HCT116 (cell line): ENCODE results near the gene RIT1. TPM values are rescaled to one million over a fixed set of nuclear protein-coding genes. Genes with fewer than 3 reads are reported as not detected.
A peak's percentile ranks its signal among the peaks of the same experiment; 100 is the strongest.

Experiments
- ATAC-seq: fragments of 200-7000 bp; cut with Tn5 transposase; 2 replicates; pipeline ENCODE4 v1.9.1; 2020; ENCODE audit warnings: mild to moderate bottlenecking, moderate library complexity
- BruUV-seq: library from RNA; stranded (reverse); fragments of 400-500 nt; replicated peaks from 2 replicates; lab custom pipeline; 2021; lab: Mats Ljungman, UMichigan
- CTCF ChIA-PET: fragments of 300-600 bp; sonication (Branson Sonifier 250); formaldehyde crosslinking; loops from one replicate; lab custom pipeline; 2021; ENCODE audit warnings: antibody characterized with exemption; lab: Charles Lee
- POLR2A ChIA-PET: fragments of 300-600, 350-600 bp; sonication (Branson Sonifier 250); formaldehyde crosslinking; loops from one replicate; lab custom pipeline; 2021; ENCODE audit warnings: antibody characterized with exemption; lab: Charles Lee
- RAD21 ChIA-PET, 2 experiments: fragments of 300-600 bp; sonication (Branson Sonifier 250); formaldehyde crosslinking; loops; one replicate each; lab custom pipeline; 2023; ENCODE audit warnings: low total read pairs in 2 of 2; ENCODE audit not compliant: uncharacterized antibody in 2 of 2, unreplicated experiment in 2 of 2, low non-redundant PET in 1 of 2; lab: Charles Lee
- DNase-seq: peaks from one replicate; pipeline ENCODE4 v3.0.0-alpha.2; 2010; ENCODE audit warnings: low read depth, low spot score
- H2AFZ ChIP-seq: fragments of 200-600 bp; shearing (Covaris generic), sonication (generic); 2 replicates; pipeline ENCODE4 v1.6.1; 2017; ENCODE audit warnings: low read depth, mixed run types, mixed read lengths, antibody characterized with exemption, low read length; ENCODE audit not compliant: poor library complexity, severe bottlenecking
- H3K27ac ChIP-seq: 2 replicates; pipeline ENCODE4 v1.5.1; 2012; ENCODE audit warnings: low read depth, low read length
- H3K27me3 ChIP-seq: fragments of 200-600 bp; sonication (generic); 2 replicates; pipeline ENCODE4 v1.6.1; 2016; ENCODE audit warnings: mixed run types, low read length, mixed read lengths; ENCODE audit not compliant: insufficient read depth
- H3K36me3 ChIP-seq, 2 experiments: fragments of 200-500 bp in 1 of 2; fragments of 200-600 bp in 1 of 2; sonication (Bioruptor generic) in 1 of 2; sonication (generic) in 1 of 2; 2 replicates each; pipeline versions ENCODE4 v1.5.1 to v1.6.1; 2014 to 2016; ENCODE audit warnings: low read length in 2 of 2, inconsistent platforms in 1 of 2, mixed read lengths in 1 of 2, mixed run types in 1 of 2; ENCODE audit not compliant: insufficient read depth in 2 of 2, control insufficient read depth in 1 of 2
- H3K4me1 ChIP-seq, 2 experiments: fragments of 200-600 bp in 1 of 2; sonication (generic) in 1 of 2; 2 replicates each; pipeline versions ENCODE4 v1.5.1 to v1.6.1; 2012 to 2017; ENCODE audit warnings: low read length in 2 of 2, inconsistent platforms in 1 of 2, mild to moderate bottlenecking in 1 of 2, mixed read lengths in 1 of 2, mixed run types in 1 of 2, moderate library complexity in 1 of 2; ENCODE audit not compliant: insufficient read depth in 2 of 2, control insufficient read depth in 1 of 2
- H3K4me2 ChIP-seq: fragments of 200-600 bp; sonication (generic); 2 replicates; pipeline ENCODE4 v1.6.1; 2017; ENCODE audit warnings: mixed run types, low read length, mixed read lengths
- H3K4me3 ChIP-seq, 2 experiments: fragments of 200-600 bp in 1 of 2; sonication (generic) in 1 of 2; replicated peaks in 1 of 2; 2 replicates each; pipeline ENCODE4 v1.5.1; 2011 to 2016; ENCODE audit warnings: low read length in 2 of 2, control low read depth in 1 of 2, low read depth in 1 of 2, mild to moderate bottlenecking in 1 of 2, mixed read lengths in 1 of 2, mixed run types in 1 of 2
- H3K79me2 ChIP-seq: fragments of 200-600 bp; sonication (generic); 2 replicates; pipeline ENCODE4 v1.6.1; 2017; ENCODE audit warnings: mild to moderate bottlenecking, mixed run types, low read length, moderate library complexity, mixed read lengths; ENCODE audit not compliant: insufficient read depth
- H3K9ac ChIP-seq: fragments of 200-600 bp; sonication (generic); 2 replicates; pipeline ENCODE4 v1.6.1; 2016; ENCODE audit warnings: low read length, mixed read lengths
- H3K9me2 ChIP-seq: fragments of 200-600 bp; sonication (generic), shearing (Covaris generic); 2 replicates; pipeline ENCODE4 v1.6.1; 2017; ENCODE audit warnings: mixed run types, mild to moderate bottlenecking, moderate library complexity; ENCODE audit not compliant: insufficient read depth
- H3K9me3 ChIP-seq, 2 experiments: fragments of 200-500 bp in 1 of 2; fragments of 200-600 bp in 1 of 2; sonication (Bioruptor generic) in 1 of 2; sonication (generic) in 1 of 2; 2 replicates each; pipeline ENCODE4 v1.6.1; 2014 to 2017; ENCODE audit warnings: low read length in 2 of 2, mixed read lengths in 2 of 2, inconsistent platforms in 1 of 2, low read depth in 1 of 2, mild to moderate bottlenecking in 1 of 2, mixed run types in 1 of 2, moderate library complexity in 1 of 2; ENCODE audit not compliant: control insufficient read depth in 1 of 2, insufficient read depth in 1 of 2
- H4K20me1 ChIP-seq: fragments of 200-600 bp; sonication (generic), shearing (Covaris generic); 2 replicates; pipeline ENCODE4 v1.6.1; 2017; ENCODE audit warnings: mixed run types, mild to moderate bottlenecking, moderate library complexity; ENCODE audit not compliant: insufficient read depth
- CBX3 ChIP-seq: IDR thresholded peaks from 2 replicates; pipeline ENCODE4 v1.6.1; 2012; ENCODE audit warnings: low read depth
- CEBPB ChIP-seq: IDR thresholded peaks from 2 replicates; pipeline ENCODE4 v1.6.1; 2012; ENCODE audit warnings: low read depth
- CTCF ChIP-seq, 3 experiments: fragments of 200-600 bp in 1 of 3; sonication (generic) in 1 of 3; IDR thresholded peaks in 2 of 3; conservative IDR thresholded peaks in 1 of 3; 2 replicates each; pipeline ENCODE4 v1.5.1; 2012 to 2017; ENCODE audit warnings: low read depth in 2 of 3, low read length in 2 of 3, antibody characterized with exemption in 1 of 3, borderline replicate concordance in 1 of 3, control low read depth in 1 of 3, mild to moderate bottlenecking in 1 of 3, mixed read lengths in 1 of 3, mixed run types in 1 of 3, moderate library complexity in 1 of 3; ENCODE audit not compliant: insufficient read depth in 1 of 3
- EGR1 ChIP-seq: IDR thresholded peaks from 2 replicates; pipeline ENCODE4 v1.6.1; 2012; ENCODE audit warnings: low read depth
- ELF1 ChIP-seq: IDR thresholded peaks from 2 replicates; pipeline ENCODE4 v1.6.1; 2012; ENCODE audit warnings: low read depth, borderline replicate concordance
- EZH2 ChIP-seq: fragments of 200-600 bp; sonication (generic); IDR thresholded peaks from 2 replicates; pipeline ENCODE4 v1.6.1; 2017; ENCODE audit warnings: antibody characterized with exemption, mixed run types
- FOSL1 ChIP-seq: IDR thresholded peaks from 2 replicates; pipeline ENCODE4 v1.6.1; 2012; ENCODE audit warnings: low read depth
- JUND ChIP-seq: IDR thresholded peaks from 2 replicates; pipeline ENCODE4 v1.6.1; 2012
- POLR2A ChIP-seq: IDR thresholded peaks from 2 replicates; pipeline ENCODE4 v1.7.0; 2011; ENCODE audit warnings: borderline replicate concordance; ENCODE audit not compliant: insufficient read depth, insufficient read length; ENCODE audit errors: extremely low read depth
- POLR2AphosphoS5 ChIP-seq: IDR thresholded peaks from 2 replicates; pipeline ENCODE4 v1.6.1; 2011; ENCODE audit warnings: mild to moderate bottlenecking, low read depth, low read length, moderate library complexity
- RAD21 ChIP-seq: IDR thresholded peaks from 2 replicates; pipeline ENCODE4 v1.6.1; 2012; ENCODE audit warnings: low read depth, mild to moderate bottlenecking
- REST ChIP-seq: IDR thresholded peaks from 2 replicates; pipeline ENCODE4 v1.6.1; 2012; ENCODE audit warnings: low read depth
- SIN3A ChIP-seq: IDR thresholded peaks from 2 replicates; pipeline ENCODE4 v1.6.1; 2012; ENCODE audit warnings: low read depth
- SP1 ChIP-seq: IDR thresholded peaks from 2 replicates; pipeline ENCODE4 v1.6.1; 2012; ENCODE audit warnings: low read depth
- TCF7L2 ChIP-seq: IDR thresholded peaks from 2 replicates; pipeline ENCODE4 v1.7.0; 2011; ENCODE audit warnings: borderline replicate concordance, inconsistent platforms; ENCODE audit not compliant: insufficient read depth, insufficient read length; ENCODE audit errors: extremely low read depth
- ZFX ChIP-seq: fragments of 450-650 bp; IDR thresholded peaks from 2 replicates; pipeline ENCODE4 v1.6.1; 2017
- ZNF274 ChIP-seq: fragments of 200-500 bp; sonication (Bioruptor generic); IDR thresholded peaks from 2 replicates; pipeline ENCODE4 v1.6.1; 2014; ENCODE audit warnings: mild to moderate bottlenecking, low read depth, low read length, inconsistent platforms
- intact Hi-C: fragments of 100-400 bp; cut with micrococcal nuclease; formaldehyde crosslinking; loops from 2 replicates; pipeline ENCODE4 v1.10.0; 2022
- total RNA-seq: library from RNA; stranded (reverse); gene quantifications from one replicate; pipeline ENCODE4 v1.2.1, GENCODE V29; 2021; ENCODE audit not compliant: unreplicated experiment
- TF ChIP-seq, protein P1 (sequence below): IDR thresholded peaks from 2 replicates; pipeline ENCODE4 v1.6.1; 2012

RIT1 gene
- total RNA-seq, 1 experiment from 2014 or later = 10.2 TPM

- peaks cover 31% of the 10 kb centered on the region; the same call in 1 of the 2 replicates for H4K20me1 ChIP-seq
- H3K79me2 ChIP-seq = peaks cover 71% of the 10 kb centered on the region
- TF ChIP-seq SIN3A (no peak), TCF7L2 (no peak), SP1 (no peak), POLR2A (no peak), CEBPB (no peak), POLR2AphosphoS5 (no peak), ZNF274 (no peak), CTCF (IDR thresholded peaks at IDR 0.05 in 2 of 3, conservative IDR thresholded peaks at IDR 0.05 in 1 of 3; ENCODE audit: borderline replicate concordance in 1 of 3, insufficient read depth in 1 of 3, low read depth in 2 of 3, low read length in 2 of 3) (no peak), EZH2 (no peak), EGR1 (no peak), ZFX (no peak), ELF1 (no peak), RAD21 (no peak), FOSL1 (no peak), CBX3 (no peak), JUND (no peak), REST (no peak)
- TF ChIP-seq, protein P1, sequence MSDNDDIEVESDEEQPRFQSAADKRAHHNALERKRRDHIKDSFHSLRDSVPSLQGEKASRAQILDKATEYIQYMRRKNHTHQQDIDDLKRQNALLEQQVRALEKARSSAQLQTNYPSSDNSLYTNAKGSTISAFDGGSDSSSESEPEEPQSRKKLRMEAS = no peak
- TF ChIP-seq, all 23 proteins: peak for 0
- Histone ChIP-seq H3K27me3 (no peaks in the 10 kb centered on the region), H3K4me3 (peak overlapping the region in 1 of 2 experiments; percentile 99; a peak in 1 of 4 replicates), H3K27ac (no peak overlapping the region), H3K4me2 (peak overlapping the region; percentile 88; the same call in 1 of the 2 replicates), H2AFZ (no peak overlapping the region), H3K9me3 (no peaks in the 10 kb centered on the region), H3K9ac (no peak overlapping the region), H3K4me1 (peaks cover 14 to 25% of the 10 kb centered on the region in 2 experiments; a peak in 3 of 4 replicates), H3K36me3 (peaks cover 48 to 61% of the 10 kb centered on the region in 2 experiments), H3K9me2 (no peaks in the 10 kb centered on the region)
- CTCF ChIA-PET = interaction anchor here (2.6 to 2.7 kb wide), 2 partner anchors 58 to 134 kb away, joined by 6 to 7 read pairs; no protein-coding TSS in a partner anchor
- DNase-seq = no peak
- RAD21 ChIA-PET = no interaction called here
- intact Hi-C loops = no loop called here
- POLR2A ChIA-PET = interaction anchor here (0.7 to 3.8 kb wide), 6 partner anchors 8 to 57 kb away, joined by 3 to 20 read pairs (median 4); no protein-coding TSS in a partner anchor
- no TSS peak for BruUV-seq
- no peak for ATAC-seq
These were observed 20.9 kb upstream of the RIT1 start for GRCh38 chr1:155932081-155932480.
